ENCODE measurements around the gene CIRBP. TPM values are rescaled to one million over a fixed set of nuclear protein-coding genes. Genes with fewer than 3 reads are reported as not detected.

The CIRBP gene
- total and polyA plus RNA-seq, 2 of the 13 experiments (the other 11 are each of a cell fraction or from before 2014, with no cell fraction given): 133 to 140 TPM

- TF ChIP-seq, protein P1, sequence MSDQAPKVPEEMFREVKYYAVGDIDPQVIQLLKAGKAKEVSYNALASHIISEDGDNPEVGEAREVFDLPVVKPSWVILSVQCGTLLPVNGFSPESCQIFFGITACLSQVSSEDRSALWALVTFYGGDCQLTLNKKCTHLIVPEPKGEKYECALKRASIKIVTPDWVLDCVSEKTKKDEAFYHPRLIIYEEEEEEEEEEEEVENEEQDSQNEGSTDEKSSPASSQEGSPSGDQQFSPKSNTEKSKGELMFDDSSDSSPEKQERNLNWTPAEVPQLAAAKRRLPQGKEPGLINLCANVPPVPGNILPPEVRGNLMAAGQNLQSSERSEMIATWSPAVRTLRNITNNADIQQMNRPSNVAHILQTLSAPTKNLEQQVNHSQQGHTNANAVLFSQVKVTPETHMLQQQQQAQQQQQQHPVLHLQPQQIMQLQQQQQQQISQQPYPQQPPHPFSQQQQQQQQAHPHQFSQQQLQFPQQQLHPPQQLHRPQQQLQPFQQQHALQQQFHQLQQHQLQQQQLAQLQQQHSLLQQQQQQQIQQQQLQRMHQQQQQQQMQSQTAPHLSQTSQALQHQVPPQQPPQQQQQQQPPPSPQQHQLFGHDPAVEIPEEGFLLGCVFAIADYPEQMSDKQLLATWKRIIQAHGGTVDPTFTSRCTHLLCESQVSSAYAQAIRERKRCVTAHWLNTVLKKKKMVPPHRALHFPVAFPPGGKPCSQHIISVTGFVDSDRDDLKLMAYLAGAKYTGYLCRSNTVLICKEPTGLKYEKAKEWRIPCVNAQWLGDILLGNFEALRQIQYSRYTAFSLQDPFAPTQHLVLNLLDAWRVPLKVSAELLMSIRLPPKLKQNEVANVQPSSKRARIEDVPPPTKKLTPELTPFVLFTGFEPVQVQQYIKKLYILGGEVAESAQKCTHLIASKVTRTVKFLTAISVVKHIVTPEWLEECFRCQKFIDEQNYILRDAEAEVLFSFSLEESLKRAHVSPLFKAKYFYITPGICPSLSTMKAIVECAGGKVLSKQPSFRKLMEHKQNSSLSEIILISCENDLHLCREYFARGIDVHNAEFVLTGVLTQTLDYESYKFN (CRISPR knock-in tag; conservative IDR thresholded peaks at IDR 0.05): no peak; the same call in 1 of the 2 replicates
- TF ChIP-seq ZNF720 (CRISPR knock-in tag; IDR thresholded peaks at IDR 0.05) (no peak), CSRNP2 (CRISPR knock-in tag; conservative IDR thresholded peaks at IDR 0.05; ENCODE audit: low read depth) (no peak), PLRG1 (conservative IDR thresholded peaks at IDR 0.05) (no peak), ZNF253 (CRISPR knock-in tag; IDR thresholded peaks at IDR 0.05; ENCODE audit: borderline replicate concordance) (no peak), MTA1 (CRISPR knock-in tag; IDR thresholded peaks at IDR 0.05; ENCODE audit: borderline replicate concordance) (no peak), ZNF205 (CRISPR knock-in tag; IDR thresholded peaks at IDR 0.05) (peak; percentile 48; the same call in 1 of the 2 replicates), ZBTB42 (CRISPR knock-in tag; IDR thresholded peaks at IDR 0.05) (no peak), PHF5A (CRISPR knock-in tag; IDR thresholded peaks at IDR 0.05; ENCODE audit: low read depth, unreplicated experiment) (peak; percentile 23), HDAC2 (CRISPR knock-in tag; IDR thresholded peaks at IDR 0.05) (no peak; the same call in 1 of the 2 replicates), ZNF746 (CRISPR knock-in tag; IDR thresholded peaks at IDR 0.05) (no peak), ARNT2 (CRISPR knock-in tag; IDR thresholded peaks at IDR 0.05; ENCODE audit: low read depth) (no peak; the same call in 1 of the 2 replicates), ZBTB21 (CRISPR knock-in tag; IDR thresholded peaks at IDR 0.05) (no peak), ZSCAN31 (CRISPR knock-in tag; IDR thresholded peaks at IDR 0.05; ENCODE audit: low read depth) (0 out of 2 replicates have a peak, but pooled peaks have one; percentile 20)
- TF ChIP-seq, protein P2, sequence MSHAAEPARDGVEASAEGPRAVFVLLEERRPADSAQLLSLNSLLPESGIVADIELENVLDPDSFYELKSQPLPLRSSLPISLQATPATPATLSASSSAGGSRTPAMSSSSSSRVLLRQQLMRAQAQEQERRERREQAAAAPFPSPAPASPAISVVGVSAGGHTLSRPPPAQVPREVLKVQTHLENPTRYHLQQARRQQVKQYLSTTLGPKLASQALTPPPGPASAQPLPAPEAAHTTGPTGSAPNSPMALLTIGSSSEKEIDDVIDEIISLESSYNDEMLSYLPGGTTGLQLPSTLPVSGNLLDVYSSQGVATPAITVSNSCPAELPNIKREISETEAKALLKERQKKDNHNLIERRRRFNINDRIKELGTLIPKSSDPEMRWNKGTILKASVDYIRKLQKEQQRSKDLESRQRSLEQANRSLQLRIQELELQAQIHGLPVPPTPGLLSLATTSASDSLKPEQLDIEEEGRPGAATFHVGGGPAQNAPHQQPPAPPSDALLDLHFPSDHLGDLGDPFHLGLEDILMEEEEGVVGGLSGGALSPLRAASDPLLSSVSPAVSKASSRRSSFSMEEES (CRISPR knock-in tag; IDR thresholded peaks at IDR 0.05): peak; percentile 15; the same call in 1 of the 2 replicates
- TF ChIP-seq, protein P3, sequence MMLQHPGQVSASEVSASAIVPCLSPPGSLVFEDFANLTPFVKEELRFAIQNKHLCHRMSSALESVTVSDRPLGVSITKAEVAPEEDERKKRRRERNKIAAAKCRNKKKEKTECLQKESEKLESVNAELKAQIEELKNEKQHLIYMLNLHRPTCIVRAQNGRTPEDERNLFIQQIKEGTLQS (CRISPR knock-in tag; IDR thresholded peaks at IDR 0.05): no peak
- TF ChIP-seq, protein P4, sequence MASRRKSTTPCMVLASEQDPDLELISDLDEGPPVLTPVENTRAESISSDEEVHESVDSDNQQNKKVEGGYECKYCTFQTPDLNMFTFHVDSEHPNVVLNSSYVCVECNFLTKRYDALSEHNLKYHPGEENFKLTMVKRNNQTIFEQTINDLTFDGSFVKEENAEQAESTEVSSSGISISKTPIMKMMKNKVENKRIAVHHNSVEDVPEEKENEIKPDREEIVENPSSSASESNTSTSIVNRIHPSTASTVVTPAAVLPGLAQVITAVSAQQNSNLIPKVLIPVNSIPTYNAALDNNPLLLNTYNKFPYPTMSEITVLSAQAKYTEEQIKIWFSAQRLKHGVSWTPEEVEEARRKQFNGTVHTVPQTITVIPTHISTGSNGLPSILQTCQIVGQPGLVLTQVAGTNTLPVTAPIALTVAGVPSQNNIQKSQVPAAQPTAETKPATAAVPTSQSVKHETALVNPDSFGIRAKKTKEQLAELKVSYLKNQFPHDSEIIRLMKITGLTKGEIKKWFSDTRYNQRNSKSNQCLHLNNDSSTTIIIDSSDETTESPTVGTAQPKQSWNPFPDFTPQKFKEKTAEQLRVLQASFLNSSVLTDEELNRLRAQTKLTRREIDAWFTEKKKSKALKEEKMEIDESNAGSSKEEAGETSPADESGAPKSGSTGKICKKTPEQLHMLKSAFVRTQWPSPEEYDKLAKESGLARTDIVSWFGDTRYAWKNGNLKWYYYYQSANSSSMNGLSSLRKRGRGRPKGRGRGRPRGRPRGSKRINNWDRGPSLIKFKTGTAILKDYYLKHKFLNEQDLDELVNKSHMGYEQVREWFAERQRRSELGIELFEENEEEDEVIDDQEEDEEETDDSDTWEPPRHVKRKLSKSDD (CRISPR knock-in tag; IDR thresholded peaks at IDR 0.05; ENCODE audit: low read depth): peak; percentile 68; the same call in 1 of the 2 replicates
- TF ChIP-seq, protein P5, sequence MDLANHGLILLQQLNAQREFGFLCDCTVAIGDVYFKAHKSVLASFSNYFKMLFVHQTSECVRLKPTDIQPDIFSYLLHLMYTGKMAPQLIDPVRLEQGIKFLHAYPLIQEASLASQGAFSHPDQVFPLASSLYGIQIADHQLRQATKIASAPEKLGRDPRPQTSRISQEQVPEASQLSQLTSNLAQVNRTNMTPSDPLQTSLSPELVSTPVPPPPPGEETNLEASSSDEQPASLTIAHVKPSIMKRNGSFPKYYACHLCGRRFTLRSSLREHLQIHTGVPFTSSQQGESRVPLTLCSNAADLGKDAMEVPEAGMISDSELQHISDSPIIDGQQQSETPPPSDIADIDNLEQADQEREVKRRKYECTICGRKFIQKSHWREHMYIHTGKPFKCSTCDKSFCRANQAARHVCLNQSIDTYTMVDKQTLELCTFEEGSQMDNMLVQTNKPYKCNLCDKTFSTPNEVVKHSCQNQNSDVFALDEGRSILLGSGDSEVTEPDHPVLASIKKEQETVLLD (CRISPR knock-in tag; IDR thresholded peaks at IDR 0.05; ENCODE audit: low read depth): peak; percentile 95
Observed at GRCh38 chr19:1241417-1242095, 27.6 kb upstream of the CIRBP start, which contains the start of gene ATP5F1D (continued).

Data from HepG2 (cell line).